Activated effector memory CD4-positive, alpha-beta T cell treated with Interleukin-2 at 50 U/mL for 16 hours (primary cell): Measurements from ENCODE around the gene GUCA2A.
A peak's percentile ranks its signal among the peaks of the same experiment; 100 is the strongest.

Source experiments
- DNase-seq: peaks from one replicate; pipeline ENCODE4 v3.0.0-alpha.2; 2020

The GUCA2A gene

DNA sequence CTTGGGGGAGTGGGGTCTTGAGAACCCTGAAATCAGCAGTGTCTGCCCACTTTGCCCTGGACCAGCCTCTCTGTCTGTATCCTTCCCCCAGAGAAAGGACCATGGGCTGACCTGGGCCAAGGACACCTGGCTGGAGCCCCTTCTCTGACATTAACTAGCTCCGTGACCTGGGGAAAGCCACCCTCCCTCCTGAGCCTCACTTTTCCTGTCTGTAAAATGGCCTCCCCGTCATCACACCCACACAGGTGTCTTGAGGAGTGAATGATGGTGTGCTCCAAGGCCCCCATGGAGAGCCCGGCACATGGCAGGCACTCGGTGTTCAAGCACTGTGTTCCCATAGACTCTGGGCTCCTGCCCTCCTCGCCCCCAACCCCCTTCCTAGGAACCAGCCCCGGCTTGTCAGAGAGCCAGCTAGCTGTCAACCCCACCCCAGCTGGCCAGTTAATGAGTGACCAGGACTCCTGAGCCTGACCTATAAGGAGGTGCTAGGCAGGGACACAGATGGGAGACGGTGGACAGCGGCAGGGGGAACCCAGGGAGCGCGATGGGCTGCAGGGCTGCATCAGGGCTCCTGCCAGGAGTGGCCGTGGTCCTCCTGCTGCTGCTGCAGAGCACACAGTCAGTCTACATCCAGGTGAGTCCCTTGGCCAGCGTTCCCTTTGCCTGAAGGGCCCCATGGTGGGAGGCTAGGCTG, 11.5 kb downstream of the GUCA2A start, which contains the start of gene GUCA2B:
Gene GUCA2B (plus strand): TSS at position 504 of the 694 bp plus-strand sequence. CDS start 41 bp downstream, at position 545.
- no peak for DNase-seq

DNA sequence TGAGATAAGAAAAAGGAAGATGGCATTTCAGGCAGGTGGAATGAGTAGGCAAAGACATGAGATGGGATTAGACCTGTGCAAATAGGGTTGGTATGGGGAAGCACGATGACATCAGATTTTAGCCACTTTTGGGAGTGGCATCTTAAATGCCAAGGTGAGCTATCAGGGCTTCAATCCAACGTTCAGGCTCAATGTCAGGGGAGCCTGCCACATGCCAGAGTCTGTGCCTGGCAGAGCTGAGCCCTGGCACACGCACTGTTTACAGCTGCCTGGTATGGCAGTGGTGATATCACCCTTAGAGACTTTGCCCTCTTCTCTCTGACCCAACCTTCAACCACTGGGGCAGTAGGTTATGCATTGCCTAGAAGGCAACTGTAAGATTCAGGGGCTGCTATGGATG, 12.4 kb downstream of the GUCA2A start:
- no peak for DNase-seq

DNA sequence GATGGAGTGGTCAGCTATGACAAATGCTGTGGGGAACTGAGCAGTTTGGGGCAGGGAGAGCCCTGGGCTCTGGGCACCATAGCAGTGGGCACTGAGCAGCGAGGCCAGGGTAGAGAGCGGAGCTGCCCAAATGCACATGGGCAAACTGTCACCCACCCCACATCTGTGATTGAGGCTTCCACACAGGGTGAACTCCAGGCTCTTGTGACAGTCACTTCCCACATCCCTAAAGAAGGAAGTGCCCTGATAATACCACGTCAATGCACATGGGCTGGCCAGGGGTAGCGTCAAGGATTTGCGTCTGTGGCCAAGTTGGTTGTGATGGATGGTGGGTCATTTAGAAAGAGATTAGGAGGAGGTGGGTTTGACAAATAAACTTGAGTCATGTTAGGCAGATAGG, 13.9 kb downstream of the GUCA2A start:
- DNase-seq, result no peak

DNA sequence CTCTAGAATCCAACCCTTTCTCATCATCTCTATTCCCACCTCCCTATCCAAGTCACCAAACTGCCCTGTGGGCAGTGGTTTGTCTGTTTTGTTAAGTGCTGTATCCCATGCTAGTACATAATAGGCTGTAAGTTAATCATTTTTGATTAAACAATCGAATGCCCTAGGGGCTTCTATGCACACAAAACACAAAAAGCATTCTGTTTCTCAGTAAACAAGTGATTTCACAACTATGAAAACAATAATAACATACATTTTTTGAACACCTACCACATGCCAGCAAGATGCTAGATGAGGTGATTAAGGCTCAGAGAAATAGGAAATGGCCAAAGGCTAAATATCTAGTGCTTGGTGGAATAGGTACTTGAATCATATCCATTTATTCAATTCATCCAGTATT, 16.4 kb downstream of the GUCA2A start:
- DNase-seq, result no peak

DNA sequence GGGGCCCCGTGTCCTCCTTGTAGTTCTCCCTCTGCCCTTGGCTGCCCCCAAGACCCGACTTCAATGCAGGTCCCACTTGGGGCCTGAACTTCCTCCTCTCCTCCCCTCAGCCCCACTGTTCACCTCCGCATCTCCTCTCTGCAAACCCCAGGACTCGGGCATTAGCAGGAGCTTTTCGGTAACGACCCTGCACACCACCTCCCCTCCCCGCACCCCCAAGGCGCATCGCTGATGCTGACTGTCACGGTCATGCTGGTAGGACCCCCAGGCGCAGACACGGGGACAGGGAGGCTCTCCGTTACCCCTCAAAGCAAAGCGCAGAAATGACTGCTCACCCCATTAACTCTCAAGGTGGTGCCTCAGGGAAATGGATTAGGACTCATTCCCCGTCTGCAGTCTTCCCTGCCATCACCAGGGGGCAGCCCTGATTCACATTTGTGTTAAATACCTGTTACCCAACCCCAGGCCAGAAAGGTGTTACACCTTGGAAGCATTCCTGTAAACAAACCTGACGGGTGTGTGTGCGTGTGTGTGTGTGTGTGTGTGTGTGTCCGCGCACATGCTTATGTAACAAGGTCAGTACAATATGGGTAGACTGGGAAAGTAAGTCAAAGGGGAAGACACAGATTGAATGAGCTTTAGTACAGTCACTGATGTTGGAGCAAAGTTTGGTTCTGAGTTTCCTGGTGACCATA, 17.8 kb downstream of the GUCA2A start:
- peak; percentile 38 for DNase-seq

DNA sequence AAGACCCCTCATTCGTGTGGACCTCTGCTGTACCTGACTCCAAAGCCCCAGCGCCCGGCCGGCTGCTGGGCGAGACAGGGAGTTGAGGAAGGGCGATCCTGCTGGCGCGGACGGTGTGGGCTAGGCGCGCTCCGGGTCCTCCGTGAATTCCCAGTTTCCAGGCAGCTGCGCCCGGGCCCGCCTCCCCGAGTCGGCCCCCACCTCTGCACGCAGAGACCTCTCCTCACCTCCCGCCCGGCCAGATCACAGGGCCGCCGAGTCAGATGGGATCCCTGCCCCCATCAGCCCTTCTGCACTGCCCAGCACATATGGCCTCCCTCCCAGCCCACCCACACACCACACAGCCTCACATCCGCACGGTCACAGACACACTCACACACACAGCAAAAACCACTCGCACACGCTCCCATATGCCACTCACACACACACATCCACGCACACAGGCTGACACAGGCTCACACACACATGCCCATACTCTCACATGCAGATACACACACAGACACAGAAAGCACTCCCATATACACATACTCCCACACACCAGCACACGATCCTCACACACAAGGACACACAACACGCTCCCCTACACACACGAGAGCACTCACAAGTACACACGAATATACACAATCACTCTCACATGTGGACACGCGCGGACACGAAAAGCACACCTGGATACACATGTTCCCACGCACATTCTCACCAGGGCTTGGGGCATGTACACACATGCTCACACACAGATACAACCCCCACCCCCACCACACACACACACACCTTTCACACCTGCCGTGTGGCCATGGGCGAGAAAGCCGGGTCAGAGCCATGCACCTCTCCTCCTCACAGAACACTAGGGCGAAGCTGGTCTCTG, 18.6 kb downstream of the GUCA2A start:
- DNase-seq, result no peak

DNA sequence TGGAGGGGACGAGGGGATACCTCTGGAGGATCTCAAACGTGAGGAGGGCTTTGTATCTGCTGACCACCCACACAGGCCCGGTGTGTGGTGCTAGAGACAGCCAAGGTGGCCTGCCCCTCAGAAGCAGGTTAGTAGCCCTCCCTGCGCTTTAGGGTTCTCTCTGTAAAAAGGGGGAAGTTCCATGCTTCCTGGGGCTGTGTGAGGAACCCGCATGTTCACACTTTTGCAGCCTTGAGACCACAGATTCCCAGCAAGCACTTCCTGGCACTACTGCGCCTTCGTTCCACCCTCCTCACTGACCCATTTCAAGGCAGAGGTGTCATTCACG, 19.2 kb downstream of the GUCA2A start:
- no peak for DNase-seq

DNA sequence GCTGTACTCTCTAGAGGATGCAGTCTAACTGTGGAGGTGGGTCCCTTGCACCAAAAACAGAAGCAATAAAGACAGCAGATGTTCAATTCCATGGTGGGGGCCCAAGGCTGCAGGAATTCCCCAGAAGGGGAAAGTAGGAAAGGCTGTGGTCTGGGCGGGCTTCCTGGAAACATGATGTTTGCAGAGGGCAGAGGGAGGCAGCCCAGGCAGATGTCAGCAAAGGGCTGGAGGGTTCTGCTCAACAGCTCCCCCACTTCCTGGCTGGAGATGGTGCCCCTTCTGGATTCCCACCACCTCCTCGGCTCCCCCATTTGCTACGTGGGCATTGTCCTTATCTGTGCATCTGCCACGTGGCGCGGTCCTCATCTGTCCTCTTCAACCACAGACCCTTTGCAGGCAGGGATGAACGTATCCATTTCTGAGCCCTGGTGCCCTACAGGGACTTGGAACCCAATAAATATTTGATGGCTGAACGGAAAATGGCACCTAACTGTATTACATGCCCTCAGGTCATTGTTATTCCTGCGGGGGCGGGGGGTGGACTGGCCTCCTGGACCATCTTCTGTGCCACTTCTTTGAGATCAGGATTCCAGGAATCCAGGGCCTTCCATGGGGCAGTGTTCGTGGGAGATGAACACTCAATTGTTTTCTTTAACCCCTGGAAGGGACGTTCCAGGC, 19.7 kb downstream of the GUCA2A start:
- DNase-seq, result no peak

DNA sequence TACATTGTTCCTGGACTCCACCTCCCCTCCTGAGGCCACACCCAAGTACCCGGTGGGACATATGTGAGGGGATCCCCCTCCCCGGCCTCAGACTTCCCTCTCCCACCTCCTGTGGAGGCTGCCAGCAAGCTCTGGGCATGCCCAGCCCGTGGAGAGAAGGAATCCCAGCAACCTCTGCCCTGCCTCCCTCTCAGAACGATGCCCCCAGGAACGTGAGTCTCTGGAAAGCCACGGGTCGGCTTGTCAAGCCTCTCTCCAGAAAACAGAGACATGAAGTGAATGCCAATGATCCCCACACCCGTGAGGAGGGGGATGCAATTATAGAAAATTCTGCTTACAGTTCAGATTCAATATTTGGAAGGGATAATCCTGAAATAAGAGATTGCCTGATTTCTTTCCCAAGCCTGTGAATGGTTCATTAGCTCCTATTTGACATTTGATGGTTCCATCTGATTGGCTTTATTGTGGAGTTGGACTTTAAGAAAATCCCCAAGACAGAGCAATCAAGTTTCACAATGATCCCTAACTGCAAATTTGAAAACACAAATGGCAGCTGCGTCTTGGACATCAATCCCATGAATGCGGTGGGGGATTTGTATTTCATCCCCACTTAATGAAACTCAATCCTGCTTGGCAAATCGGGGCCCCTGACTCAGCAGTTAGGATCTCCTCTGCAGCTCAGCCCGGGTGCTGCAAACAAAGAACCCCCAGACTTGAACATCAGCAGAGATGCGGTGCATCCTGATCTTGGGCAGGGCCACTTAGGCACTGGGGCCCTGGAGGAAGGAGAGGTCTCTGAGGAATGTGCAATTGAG, 20.4 kb downstream of the GUCA2A start:
- no peak for DNase-seq

DNA sequence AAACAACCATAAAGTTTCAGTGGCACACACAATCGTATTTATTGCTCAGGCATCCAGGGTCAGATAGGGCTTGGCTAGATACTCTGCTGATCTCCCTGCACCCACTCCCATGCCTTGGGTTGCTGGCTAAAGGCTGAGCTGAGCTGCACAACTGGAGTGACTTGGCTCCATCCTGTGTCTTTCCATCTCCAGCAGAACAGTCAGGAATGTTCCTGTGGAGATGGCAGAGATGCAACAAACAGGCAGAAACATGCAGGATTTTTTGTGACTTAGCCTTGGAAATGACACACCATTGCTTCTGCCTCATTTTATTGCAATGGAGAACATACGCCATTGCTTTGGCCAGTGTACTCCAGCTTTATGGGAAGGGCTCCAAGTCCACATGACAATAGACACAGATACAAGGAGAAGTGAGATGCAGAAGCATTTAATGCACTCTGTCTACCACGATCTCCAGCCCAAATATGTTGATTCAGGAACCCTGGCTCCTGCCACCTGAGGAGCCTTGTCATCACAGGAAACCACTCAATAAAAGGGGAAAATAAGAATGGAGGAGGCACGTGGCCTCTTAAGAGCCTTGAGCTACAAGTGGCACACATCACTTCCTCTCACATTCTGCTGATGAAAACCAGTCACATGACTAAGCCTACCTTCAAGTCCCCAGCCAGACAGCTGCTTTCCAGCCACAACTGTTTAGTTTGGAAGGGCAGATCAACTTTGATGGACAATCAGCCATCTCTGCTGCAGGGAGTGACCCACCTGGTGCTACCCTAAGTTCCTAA, 21.5 kb downstream of the GUCA2A start:
- DNase-seq, result no peak

DNA sequence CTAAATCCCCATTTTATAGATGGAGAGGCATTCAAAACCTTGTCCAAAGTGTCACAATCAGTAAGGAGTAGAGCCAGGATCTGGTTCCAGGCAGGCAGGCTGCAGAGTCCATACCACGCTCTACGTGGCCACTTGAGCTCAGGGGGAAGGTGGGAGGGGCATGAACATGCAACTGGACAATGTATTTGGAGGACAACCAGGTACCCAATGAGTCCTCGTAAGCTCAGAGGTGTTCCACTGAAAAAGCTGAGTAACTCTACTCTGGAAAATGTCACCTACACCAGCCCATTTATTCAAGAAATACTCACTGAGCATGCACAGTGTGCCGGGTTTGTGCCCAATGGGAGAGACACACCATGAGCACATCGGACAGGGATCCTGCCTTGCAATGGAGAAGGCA, 22.6 kb downstream of the GUCA2A start:
- no peak for DNase-seq

DNA sequence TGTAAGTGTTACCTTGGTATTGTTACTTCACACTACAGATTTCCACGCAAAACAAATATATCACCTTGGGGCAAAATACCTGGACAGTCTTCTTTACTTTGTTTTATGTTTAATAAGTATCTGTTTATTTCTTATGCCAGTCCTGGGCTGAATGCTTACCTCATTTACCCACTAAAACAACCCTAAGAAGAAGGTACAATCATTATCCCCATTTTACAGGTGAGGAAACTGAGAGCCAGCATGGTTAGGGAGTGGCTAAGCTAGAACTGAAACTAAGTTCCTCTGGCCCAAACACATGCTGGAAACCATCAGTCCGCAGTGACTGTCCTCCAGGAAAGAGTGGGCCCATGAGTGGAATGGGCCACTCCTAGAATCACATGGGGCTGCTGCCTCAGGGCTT, 24.4 kb downstream of the GUCA2A start:
- DNase-seq, result no peak

DNA sequence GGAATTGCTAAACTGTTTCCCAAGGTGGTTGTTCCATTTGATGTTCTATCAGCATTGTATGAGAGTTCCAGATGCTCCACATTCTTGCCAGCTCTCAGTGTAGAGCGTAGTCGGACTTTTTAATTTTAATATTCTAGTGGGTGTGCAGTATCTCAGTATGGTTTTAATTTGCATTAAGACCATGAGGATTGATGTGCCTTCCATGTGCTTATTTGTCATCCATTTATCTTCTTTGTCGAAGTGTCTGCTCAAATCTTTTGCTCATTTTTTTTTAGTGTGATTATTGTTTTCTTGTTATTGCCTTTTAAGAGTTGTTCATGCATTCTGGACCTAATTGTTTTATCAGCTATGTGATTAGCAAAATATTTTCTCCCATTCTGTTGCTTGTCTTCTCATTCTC, 25.1 kb downstream of the GUCA2A start:
- DNase-seq, result no peak

DNA sequence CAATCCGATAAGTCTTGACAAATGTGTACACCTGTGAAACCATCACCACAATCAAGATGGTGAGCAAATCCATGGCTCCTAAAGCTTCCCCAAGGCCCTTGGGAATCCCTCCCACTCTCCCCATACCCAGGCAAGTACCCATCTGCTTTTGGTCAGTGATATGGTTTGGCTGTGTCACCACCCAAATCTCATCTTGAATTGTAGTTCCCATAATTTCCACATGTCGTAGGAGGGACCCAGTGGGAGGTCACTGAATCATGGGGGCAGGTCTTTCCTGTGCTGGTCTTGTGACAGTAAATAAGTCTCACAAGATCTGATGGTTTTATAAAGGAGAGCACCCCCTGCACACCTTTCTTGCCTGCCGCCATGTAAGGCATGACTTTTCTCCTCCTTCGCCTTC, 26.0 kb downstream of the GUCA2A start:
- no peak for DNase-seq

DNA sequence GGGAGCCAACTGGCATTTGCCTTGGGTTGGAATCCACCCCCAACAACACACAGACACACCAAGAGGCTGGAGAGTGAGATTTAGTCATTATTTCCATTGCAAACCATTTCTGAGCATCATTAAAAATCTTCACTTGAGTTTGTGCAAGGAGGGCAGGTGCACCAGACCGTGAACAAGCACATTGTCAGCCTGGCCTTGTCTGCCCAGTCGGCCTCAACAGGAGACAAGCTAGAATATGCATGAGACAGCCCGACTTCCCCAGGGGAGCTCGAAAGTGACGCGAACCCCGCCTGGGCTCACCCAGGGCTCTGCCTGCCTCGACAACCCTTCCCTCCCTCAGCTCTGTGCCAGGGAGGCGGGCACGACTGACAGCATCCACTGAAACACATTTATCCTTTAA, 26.8 kb downstream of the GUCA2A start:
- DNase-seq, result no peak

DNA sequence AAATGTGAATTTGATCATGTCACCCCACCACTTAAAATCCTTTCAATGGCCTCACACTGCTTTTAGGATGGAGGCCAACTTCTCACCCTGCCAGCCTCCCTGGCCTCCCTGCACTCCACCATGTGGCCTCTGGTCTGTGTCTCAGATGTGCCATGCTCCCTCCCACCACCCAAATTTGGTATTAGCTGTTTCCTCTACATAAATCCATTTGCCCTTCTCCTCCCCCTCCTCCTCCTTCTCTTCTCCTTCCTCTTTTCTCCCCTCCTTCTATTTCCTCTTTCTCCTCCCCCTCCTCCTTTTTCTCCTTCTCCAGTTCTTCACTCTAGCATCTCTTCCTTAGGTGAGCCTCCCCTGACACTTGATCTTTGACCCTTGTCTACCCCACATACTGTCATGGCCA, 28.1 kb downstream of the GUCA2A start:
- no peak for DNase-seq

DNA sequence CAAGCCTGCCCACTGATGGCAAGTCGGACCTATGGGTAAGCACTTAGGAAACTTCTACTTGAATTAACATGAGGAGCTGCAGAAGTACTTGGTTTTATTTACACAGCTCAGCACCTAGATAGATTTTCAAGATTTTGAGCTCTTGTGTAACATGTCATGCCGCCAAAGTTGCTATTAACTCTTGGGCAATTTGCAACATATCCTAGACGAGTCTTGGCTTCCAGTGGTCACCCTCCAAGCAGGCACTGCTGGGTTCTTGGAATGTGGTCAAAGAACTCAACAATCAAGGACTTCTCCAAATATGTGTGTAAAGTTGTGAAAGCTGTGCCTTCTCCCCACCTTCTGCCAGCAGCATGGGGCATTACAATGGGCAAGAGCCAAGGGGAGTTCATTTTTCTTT, 29.1 kb downstream of the GUCA2A start:
- no peak for DNase-seq

DNA sequence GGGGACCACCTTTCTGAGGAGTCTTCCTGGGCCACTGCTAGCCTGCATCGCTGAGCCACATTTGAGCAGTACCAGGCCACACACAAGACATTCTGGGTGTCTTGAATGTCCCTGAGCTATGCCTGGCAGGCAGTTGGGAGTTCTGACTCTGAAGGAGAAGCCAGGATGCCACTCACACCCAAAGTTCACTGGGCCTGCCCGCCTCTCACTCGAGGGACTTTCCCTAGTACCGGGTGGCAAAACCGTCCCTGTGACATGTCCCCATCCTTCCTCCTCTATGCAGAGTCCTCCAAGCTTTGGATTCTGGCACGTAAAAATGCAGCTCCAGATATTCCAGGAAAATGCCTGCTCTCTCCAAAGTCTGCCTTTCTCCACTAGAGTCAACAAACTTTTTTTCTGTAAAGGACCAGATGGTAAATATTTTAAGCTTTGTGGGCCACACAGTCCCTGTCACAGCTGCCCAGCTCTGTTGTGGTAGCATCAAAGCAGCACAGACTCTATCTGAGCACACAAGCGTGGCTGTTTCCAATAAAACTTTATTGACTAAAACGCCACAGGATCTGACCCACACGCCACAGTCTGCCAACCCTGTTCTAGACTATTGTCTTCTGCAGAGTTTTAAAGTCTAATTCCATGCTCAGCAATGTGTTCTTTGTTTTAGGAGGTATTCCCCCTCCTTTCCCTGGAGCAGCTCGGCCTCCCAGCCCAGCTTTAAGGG, 30.6 kb downstream of the GUCA2A start:
- DNase-seq, result no peak

DNA sequence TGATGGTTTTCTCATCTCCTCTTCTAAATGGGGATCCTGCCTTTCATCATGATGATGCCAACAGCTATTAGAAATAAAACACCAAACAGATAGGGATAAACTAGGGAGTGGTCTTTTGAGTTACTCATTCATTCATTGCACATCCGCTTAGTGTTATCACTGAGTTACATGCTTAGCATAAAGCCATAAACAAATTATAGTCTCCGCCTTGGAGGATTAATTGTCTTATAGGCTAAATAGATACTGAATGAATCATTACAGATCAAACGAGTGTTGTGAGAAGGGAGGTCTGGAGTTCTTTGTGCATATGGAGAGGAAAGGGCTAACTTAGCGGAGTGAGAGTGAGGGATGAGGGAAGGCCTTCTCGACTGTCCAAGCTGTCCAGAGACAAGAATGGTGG, 31.2 kb downstream of the GUCA2A start:
- no peak for DNase-seq

DNA sequence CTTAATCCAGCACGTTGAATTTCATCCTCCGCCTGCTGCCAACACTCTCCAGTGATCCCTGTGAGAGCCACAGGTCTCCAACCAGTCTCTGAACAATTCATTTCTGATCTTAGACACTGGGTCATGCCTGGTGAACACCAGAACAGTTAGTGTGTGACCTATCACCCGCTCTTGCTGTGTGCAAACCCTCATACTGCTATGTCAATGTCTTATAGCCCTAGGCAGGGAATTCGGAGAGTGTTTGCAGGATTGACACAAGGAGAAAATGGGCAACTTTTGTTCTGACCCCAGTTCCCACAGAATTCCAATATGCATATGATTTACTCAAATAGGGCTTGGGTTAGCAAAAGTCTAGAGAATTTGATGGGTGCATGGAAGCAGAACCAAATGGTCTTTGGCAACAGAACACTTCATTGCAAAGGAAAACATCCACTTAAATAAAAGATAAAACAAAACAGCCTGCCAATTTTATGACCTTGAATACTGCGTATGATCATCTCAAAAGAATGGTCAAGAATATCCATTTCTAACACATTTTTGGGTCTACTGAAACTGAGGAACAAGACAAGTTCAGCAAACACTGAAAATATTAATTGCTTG, 34.4 kb downstream of the GUCA2A start:
- DNase-seq, result no peak

DNA sequence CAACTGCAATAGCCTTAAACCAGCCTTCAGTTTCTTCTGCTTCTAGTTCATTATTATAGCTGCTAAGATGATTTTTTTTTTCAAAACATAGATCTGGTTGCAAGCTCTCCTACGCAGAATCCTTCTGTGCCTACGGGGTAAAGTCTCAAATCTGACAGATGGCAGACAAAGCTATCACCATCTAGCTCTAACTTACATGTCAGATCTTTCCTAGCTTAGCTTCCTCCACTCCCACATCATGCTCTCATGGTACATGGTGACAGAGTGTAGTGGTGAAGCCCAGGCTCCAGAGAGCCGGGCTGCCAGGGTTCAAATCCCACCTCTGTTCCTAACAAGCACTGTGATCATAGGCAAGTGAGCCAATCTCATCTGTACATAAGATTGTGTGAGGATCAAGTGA, 35.6 kb downstream of the GUCA2A start:
- no peak for DNase-seq
